AG10803 (cell line): Measurements from ENCODE around the gene ACER2.
"Not testable (repeated sequence)": the region's sequence is repeated elsewhere in the genome, so short reads cannot be mapped to it uniquely, and the experiment has no call there.

Source experiments
- DNase-seq: peaks from one replicate; pipeline ENCODE4 v3.0.0; 2010; ENCODE audit warnings: low read depth
- H3K4me3 ChIP-seq: 2 replicates; pipeline ENCODE4 v1.5.1; 2011; ENCODE audit warnings: mild to moderate bottlenecking, low read length, control low read depth
- TF ChIP-seq, protein P1 (sequence below): conservative IDR thresholded peaks from 2 replicates; pipeline ENCODE4 v1.5.1; 2011; ENCODE audit warnings: mild to moderate bottlenecking, low read length, control low read depth, inconsistent platforms

Gene ACER2

GRCh38 chr9:19423163-19423562 is 14.4 kb downstream of the ACER2 start:
- TF ChIP-seq, protein P1, sequence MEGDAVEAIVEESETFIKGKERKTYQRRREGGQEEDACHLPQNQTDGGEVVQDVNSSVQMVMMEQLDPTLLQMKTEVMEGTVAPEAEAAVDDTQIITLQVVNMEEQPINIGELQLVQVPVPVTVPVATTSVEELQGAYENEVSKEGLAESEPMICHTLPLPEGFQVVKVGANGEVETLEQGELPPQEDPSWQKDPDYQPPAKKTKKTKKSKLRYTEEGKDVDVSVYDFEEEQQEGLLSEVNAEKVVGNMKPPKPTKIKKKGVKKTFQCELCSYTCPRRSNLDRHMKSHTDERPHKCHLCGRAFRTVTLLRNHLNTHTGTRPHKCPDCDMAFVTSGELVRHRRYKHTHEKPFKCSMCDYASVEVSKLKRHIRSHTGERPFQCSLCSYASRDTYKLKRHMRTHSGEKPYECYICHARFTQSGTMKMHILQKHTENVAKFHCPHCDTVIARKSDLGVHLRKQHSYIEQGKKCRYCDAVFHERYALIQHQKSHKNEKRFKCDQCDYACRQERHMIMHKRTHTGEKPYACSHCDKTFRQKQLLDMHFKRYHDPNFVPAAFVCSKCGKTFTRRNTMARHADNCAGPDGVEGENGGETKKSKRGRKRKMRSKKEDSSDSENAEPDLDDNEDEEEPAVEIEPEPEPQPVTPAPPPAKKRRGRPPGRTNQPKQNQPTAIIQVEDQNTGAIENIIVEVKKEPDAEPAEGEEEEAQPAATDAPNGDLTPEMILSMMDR: no peak
- DNase-seq: no peak
- no peak overlapping the region for H3K4me3 ChIP-seq

DNA sequence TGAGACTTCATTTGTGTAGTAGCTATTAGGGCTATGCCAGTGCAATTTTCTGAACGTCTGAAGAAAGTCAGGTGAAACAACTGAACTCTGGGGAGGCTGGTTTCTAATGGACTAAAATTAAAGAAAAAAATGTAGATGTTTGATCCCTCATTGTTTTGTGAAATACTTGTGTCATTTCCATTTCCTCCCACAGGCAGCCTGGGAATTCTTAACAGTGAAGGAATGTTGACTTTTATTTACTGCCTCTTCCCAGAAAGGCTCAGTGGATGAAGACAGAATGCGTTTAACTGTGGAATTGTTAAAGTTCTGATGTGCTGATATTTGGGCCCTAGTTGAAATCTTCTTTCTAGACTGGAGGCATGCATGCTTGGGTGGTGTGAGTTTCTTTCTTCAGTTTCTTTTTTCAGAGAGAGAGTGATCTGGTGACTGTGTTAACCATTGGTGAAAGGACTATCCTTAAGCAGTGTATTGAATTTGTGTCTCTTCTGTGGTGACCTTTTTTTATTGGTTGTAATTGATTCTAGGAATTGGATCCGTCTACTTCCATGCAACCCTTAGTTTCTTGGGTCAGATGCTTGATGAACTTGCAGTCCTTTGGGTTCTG is 15.5 kb downstream of the ACER2 start:
- TF ChIP-seq, protein P1: no peak
- peak; percentile 43 for DNase-seq
- no peak overlapping the region for H3K4me3 ChIP-seq

GRCh38 chr9:19429595-19429994 is 20.8 kb downstream of the ACER2 start:
- no peak for DNase-seq
- TF ChIP-seq, protein P1: no peak
- H3K4me3 ChIP-seq: no peak overlapping the region

DNA sequence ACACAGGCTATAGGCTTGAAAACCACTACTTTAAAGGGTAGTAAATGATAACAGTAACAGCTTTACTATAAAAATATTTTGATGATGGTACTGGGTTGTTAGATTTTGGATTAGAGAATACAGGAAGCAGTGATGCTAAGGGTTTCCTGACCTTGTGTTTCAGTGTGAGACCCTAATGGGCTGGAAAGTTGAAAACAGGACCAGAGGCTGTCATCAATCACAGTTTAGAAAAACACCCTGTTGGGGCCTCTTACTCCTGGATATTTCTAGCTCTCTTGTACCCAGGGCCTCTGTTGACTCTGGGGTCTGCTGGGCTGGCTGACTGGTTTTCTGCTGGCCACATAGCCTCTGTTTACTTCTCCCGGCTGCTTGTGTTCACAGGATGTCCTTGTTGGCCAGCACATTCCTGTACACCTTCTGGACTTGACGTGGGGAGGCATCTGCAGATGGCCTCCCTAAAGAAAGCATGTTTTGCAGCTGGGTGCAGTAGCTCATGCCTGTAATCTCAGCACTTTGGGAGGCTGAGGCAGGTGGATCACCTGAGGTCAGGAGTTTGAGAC is 21.5 kb downstream of the ACER2 start:
- no peak overlapping the region for H3K4me3 ChIP-seq
- TF ChIP-seq, protein P1: no peak
- no peak for DNase-seq

DNA sequence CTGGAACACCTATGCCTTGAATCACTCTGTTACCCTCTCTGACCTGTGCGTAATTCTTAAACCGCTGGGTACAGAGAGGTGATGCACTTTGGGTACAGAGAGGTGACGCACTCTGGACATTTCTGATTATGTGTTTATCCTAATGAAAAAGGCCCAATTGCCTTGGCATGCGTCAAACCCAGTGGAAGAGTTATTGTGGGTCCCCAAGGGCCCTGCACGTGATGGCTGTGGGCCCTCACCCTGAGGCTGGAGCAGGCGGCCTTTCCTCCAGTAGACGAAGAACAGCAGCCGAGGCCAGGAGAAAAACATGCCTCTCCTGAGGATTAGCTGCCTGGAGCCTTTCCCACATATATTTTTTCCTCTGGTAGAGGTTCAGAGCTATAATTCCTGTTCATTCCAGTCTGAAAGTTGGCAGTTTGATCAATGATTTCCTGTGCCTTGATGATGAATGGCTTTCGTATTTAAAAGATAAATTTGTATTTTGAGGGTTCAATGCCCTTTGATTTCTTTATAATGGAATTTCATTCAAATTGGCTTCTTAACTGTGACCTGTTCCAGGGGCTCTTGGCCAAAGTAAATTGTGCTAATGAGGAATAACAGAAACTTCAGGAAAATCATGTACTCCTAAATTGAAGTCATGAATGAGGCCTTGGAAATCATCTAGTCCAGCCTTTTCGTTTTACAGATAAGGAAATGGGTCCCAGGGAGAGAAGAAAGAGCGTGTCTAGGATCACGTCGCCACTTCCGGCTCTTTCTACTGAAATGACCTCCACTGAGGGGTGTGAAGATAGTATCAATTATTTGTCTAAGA is 22.8 kb downstream of the ACER2 start:
- DNase-seq: no peak
- H3K4me3 ChIP-seq: no peak overlapping the region
- TF ChIP-seq, protein P1: no peak

DNA sequence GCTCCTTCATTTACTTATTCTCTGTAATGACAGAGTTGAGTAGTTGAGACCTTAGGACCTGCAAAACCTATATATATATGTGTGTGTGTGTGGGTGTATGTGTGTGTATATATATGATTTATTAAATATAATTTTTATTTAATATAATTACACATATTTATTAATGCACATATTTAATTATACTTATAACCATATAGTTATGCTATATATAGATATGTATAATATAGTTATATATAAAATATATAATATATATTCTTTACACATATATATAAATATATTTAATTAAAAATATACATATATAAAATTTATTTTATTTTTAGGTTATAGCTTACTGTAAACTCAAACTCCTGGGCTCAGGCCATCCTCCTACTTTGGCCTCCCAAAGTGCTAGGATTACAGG is 23.7 kb downstream of the ACER2 start:
- TF ChIP-seq, protein P1: no peak
- DNase-seq: no peak
- no peak overlapping the region for H3K4me3 ChIP-seq

- not testable (repeated sequence) for DNase-seq, H3K4me3 ChIP-seq
Measured at GRCh38 chr9:19433729-19434128, 24.9 kb downstream of the ACER2 start.
